NCI-H524 (cell line): ENCODE measurements around the gene CCNYL1.
"Not testable (repeated sequence)": the region's sequence is repeated elsewhere in the genome, so short reads cannot be mapped to it uniquely, and the experiment has no call there.

Experiments
- DNase-seq, 2 experiments: peaks; one replicate each; lab custom pipeline; 2025; lab: John Stamatoyannopoulos, UW

Gene CCNYL1

DNA sequence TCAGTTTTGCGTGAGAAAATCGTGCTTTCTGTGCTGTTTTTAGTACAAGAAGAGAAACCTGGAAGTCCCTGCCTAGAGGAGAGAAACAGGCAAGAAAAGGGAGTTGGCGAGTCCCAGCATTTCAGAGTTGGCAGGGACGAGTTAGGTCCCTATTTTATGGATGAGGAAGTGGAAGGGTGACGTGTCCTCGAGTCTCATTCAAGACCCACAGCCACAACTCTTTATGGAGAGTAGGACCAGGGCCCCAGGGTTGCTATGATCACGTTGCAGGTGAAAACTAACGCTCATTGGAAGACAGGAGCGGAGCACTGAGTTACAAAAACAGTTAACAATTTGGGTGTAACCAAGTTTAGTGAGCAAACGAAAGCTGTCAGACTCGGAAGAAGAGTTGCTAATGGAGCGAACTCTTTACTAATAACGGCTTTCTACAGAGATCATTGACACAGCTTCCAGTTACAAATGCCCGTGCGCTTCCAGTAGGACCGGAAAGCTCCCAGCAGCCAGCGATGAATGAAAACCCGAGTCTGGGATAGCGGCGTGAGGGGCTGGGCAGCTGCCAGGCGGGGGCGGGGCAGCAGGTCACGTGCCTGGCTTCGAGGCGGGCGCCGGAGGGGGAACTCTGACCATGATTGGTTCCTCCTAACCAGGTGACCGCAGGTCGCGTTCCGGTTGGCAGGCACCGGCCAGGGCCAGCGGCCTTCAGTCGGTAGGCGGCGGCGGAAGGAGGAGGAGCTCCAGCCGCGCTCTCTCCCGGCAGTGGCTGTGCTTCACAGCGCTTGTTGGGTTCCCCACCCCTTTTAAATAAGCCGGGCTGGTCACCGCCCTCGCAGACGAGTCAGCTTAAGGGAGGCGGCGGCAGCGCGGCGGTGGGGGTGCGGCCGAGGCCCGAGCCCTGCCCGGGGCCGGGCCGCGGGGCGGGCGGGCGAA, at the start of gene CCNYL1:
TSS of gene CCNYL1 (plus strand) at position 827 of the 927 bp plus-strand sequence. CDS start 257 bp downstream, outside the sequence.
- peak; percentile 94 to 97 for DNase-seq

DNA sequence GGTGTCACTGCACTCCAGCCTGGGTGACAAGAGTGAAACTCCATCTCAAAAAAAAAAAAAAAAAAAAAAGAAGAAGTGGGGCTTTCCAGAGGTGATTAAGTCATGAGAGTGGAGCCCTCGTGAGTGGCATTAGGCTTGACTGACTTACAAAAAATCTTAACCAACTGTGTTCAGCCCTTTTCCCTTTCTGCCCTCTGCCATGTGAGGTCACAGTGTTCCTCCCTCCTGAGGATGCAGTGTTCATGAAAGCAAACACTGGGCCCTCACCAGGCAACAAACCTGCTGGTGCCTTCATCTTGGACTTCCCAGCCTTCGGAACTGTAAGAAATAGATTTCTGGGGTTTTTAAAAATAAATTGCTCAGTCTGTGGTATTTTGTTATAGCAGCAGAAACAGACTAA, 49.2 kb upstream of the CCNYL1 start:
- no peak for DNase-seq

DNA sequence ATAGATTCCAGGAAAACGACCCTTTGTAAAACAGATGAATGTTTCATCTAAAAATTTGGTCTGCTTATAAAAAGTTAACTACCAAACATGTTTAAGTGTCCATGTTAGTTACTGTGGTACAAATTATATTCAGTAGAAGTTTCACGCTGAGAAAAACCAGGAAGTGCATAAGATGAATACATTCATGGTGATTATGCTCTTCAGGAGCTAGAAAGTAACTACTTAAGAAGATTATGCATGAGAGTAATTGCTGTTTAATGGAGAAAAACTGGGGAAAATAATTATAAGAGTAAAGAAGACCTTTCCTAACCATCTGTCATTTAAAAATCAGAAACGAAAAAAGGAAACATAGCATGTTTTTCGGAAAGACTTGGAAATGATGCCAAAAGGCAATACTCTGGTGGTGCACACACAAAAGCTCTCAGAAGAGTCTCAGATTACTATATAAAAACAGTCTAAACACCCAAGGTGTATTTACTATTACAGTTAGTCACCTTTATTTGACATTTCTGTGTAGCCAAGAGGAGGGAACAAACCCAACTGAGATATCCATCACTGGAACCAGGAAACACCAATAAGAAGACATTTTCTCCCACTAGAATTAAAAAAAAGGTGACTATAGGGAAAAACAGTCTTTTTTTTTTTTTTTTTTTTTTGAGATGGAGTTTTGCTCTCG, 47.4 kb upstream of the CCNYL1 start:
- DNase-seq, result peak; percentile 38 to 73

GRCh38 chr2:207670887-207671286, 40.6 kb upstream of the CCNYL1 start:
- DNase-seq, result no peak

DNA sequence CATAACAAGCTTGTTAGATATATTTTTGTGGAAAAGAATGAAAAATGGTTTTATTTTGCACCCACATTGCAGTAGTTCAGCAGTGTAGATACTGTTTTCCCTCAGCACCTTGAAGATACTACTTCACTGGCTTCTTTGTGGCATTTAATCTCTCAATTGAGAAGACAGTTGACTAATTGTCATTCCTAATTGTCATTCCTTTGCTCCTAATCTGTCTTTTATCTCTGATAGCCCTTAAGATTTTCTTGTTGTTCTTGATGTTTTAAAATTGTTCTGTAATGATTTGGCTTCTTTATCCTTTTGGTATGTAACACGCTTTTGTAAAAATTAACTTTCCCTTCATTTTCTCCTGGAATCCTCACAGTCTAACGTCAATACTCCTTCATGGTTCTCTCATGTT, 38.0 kb upstream of the CCNYL1 start:
- no peak for DNase-seq

- DNase-seq, result no peak
Observed at GRCh38 chr2:207674266-207674774, 37.1 kb upstream of the CCNYL1 start.

DNA sequence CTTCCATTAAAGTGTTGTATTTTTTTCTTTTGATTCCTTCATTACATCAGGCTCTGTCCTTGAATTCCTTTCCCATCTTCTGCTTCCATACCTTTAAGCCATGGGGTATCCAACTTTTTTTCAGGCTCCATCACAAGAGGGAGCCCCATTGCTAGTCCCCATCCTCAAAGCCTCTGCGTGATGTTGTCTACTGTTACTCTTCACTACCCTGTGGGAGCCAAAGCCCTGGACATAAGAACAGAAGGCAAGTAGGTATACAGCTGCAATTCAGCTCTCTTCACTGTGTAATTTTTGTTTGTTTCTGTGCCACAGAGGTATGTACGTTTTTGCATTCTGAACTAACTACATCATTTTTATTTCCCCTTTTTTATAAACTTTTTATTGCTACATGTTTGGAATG, 36.6 kb upstream of the CCNYL1 start:
- DNase-seq, result no peak

DNA sequence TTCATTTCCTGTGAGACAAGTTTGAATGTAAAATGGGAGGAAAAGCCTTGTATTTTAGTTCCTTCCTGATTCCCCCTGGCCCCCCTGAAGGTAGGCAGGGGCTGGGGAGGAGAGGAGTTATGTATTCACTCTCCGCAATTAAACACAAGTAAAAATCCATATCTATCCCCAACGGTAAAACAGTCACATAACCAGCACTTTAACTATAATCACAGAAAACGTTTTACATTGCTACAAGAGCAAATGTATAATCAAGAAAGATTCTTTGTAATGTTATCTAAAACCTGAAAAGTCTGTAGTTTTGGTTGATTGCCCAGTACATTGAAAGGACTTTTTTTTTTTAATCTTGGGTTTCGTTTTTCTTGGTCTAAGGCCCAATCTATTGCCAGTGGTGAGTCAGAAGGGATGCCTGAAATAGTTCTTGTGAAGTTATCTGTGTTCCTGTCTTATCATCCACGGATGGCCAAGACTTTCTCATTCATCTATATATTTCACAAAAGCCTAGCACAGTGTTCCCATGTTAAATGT, 34.5 kb upstream of the CCNYL1 start:
- DNase-seq, result no peak

GRCh38 chr2:207681431-207681830, 30.0 kb upstream of the CCNYL1 start:
- no peak for DNase-seq

GRCh38 chr2:207682557-207682956, 28.9 kb upstream of the CCNYL1 start:
- no peak for DNase-seq

DNA sequence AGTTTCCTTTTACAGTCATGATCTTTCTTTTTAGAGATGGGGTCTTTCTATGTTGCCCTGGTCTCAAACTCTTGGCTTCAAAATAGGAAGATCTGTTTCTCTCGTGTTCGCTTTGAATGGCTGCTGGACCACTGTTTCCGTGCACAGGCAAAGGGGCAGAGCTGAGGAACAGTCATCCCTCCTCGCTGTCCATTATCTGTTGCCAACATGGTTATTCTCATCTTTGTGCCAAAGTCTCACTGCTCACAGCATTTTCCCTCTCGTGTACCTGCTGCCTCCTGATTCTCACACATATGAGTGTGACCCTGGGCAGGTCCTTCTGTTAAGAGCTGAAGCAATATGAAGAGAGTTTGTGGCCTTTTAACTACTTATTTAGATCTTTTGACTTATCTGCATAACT, 28.0 kb upstream of the CCNYL1 start:
- DNase-seq, result no peak

DNA sequence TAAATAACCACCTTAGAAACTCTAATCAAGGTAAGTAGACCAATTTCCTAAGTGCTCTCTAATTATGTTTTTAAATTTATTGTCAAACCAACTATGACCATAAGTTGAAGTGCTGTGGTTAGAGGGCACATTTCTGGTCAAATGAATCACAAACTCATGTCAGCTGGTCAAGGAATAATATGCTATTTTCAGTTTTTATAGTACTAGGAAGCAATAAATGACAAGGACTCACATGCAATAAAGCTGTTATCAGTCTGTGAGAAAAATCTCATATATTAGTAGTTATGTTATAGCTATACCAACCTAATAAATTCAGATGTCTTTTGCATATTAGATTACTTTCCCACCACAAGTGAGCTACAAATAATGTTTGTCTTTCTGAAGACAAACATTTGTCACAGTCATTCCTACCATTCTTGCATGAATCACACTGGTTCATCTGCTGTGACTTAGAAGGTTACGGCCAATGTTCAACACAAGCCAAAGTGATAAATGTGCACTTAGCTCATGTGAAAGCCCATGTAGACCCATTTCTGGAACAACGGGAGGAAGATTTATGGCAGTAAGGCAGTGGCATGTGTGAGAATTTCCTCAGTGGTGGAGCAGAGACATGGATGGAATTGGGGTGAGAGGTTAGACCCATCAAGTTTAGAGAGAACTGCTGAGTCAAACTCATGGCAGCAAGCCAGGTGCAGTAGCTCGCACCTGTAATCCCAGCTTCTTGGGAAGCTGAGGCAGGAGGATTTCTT, 27.4 kb upstream of the CCNYL1 start:
- no peak for DNase-seq

DNA sequence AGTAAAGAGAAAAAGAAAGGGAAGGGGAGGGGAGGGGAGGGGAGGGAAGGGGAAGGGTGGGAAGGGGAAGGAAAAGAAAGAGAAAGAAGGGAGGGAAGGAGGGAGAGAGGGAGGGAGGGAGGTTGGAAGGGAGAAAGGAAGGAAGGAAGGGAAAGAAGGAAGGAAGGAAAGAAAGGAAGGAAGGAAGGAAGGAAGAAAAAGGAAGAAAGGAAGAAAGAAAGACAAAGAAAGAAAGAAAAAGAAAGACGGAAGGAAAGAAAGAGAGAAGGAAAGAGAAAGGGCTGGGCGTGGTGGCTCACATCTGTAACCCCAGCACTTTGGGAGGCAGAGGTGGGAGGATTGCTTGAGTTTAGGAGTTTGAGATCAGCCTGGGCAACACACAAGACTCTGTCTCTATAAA, 24.6 kb upstream of the CCNYL1 start:
- DNase-seq, result no peak

DNA sequence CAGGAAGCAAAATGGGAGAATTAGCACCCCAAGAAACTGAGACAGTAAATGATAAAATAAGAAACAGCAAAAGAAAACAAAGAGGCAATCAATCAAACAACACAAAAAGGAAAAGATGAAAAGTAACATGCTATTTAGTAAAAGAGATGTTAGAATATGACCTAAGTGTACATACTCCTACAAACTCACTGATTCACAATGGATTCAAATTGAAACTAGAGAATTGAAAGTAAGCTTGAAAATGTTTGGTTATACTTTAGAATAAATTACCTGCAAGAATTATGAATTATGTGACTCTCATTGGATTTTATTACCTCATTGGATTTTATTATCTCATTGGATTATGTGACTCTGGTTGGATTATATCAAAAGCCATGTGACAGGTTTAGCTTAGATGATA, 22.8 kb upstream of the CCNYL1 start:
- no peak for DNase-seq

DNA sequence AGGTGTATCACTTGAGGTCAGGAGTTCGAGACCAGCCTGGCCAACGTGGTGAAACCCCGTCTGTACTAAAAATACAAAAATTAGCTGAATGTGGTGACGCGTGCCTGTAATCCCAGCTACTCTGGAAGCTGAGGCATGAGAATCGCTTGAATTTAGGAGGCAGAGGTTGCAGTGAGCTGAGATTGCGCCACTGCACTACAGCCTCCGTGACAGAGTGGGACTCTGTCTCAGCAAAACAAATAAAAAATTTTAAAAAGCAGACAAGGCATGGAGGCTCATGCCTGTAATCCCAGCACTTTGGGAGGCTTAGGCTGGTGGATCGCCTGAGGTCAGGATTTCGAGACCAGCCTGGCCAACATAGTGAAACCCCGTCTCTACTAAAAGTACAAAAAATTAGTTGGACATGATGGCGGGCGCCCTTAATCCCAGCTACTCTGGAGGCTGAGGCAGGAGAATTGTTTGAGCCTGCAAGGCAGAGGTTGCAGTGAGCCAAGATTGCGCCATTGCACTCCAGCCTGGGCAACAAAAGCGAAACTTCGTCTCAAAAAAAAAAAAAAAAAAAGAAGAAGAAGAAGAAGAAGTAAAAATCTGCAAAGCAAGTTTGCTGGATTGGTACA, 20.5 kb upstream of the CCNYL1 start:
- not testable (repeated sequence) for DNase-seq

DNA sequence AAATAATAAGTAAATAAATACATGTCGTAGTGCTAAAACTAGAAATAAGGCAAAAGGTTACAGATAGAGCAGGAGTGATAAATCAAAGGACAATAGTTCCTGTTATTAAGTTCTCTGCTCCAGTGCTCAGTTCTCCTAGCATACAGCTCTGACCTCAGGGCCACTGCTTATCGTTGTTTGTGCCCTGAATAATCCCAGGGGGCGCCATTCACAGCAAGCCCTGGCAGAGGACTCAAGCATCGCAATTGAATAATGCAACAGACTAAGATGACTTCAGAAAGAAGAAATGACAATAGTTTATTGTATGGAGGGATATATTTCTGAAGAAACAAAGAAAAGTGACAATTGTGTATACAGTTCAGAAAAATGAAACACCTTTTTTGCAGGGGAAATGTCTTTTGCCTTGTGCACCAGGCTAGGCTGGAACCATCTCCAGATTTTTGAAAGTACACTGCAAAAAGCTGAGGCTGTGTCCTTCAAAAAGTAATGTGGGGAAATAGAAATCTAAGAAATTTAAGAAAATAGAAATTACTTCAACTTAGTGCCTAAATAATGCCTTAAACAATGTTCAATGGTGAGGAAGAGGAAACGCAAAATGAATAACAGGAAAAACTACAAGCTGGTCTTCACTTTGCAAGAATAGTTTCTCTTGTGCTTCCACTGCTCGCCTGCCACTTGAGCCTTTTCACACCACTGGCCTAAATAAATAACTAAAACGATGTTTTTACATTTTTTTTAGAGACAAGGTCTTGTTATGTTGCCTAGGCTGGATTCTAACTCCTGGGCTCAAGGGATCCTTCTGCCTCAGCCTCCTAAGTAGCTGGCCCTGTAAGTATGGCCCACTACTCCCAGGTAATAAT, 19.0 kb upstream of the CCNYL1 start:
- peak in 1 of 2 experiments; percentile 27 for DNase-seq

DNA sequence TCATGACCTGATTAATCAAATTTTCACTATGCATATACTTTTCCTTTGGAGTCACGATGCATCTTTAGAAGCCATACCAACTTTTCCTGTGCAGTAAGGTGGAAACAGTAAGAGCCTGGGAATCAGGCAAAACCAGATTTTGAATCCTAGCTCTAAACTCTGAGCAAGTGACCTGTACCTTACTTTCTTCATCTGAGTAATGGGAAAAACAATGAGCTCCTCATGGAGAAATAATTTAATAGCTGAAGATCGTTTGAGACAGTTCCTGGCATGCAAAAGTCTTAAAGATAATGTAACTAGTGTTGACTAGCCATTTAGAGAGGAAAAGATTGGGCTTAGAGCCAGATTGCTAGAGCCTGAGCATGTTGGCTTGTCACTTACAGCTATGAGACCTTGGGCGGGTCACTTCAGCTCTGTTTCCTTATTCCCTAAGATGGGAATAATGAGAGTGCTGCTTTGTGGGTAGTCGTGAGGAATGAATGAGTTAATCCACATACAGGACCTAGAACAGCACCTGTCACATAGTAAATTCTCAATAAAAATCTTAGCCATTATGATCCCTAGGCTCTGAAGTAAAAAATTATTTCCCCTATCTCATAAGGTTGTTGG, 17.7 kb upstream of the CCNYL1 start:
- no peak for DNase-seq

DNA sequence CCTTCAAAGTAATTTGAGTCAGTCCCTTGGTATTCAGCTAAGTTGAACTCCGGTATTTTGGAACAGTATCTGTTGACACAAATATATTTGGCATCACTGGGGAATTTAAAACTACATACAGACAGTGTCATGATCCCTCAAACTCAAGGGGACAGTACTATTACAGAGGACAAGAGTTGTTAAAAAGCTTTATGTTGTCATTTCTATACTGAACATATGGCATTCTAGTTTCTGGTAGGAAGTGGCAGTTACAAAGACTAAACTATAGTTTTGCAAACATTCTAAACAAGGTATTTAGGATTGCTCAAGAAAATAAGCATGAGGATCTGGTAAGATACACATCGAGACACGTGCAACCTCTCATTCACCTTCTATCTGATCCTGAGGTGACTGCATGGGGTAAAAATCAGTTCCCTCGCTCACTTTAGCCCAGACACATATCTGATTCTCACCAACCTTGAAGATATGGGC, 16.6 kb upstream of the CCNYL1 start:
- DNase-seq, result no peak

DNA sequence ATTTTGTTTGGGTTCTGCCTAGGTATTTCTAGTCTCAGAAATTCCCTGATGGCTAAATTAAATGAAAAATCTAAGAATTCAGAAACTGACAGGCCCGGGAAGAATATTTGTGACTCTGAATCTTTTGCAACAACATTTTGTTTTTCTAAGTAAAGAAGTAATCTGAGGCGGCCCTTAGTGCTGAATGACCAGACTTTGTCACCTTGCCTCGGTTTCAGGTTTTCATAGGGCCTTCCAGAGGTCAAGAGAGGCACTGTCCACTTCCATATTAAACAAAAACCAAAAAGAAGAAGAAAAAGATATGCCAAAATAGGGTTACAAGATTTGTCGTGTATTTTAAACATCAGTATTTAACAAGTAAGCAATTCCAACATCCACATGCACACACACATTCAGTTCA, 16.1 kb upstream of the CCNYL1 start:
- no peak for DNase-seq

GRCh38 chr2:207696911-207697310, 14.5 kb upstream of the CCNYL1 start:
- DNase-seq, result not testable (repeated sequence)
